Neural cell (in vitro differentiated cells): ENCODE results near the gene C1GALT1.
"Not testable (repeated sequence)": the region's sequence is repeated elsewhere in the genome, so short reads cannot be mapped to it uniquely, and the experiment has no call there.

Source experiments
- CTCF ChIP-seq: fragments of 450-650 bp; IDR thresholded peaks from 2 replicates; pipeline ENCODE4 v1.5.1; 2014; ENCODE audit warnings: antibody characterized with exemption, mild to moderate bottlenecking, moderate library complexity; ENCODE audit not compliant: poor library complexity, severe bottlenecking
- EP300 ChIP-seq: fragments of 450-650 bp; conservative IDR thresholded peaks from 2 replicates; pipeline ENCODE4 v1.6.1; 2014; ENCODE audit warnings: antibody characterized with exemption, mild to moderate bottlenecking, moderate library complexity; ENCODE audit not compliant: poor library complexity, severe bottlenecking
- EZH2 ChIP-seq: fragments of 200-600, 300-800 bp; shearing (Covaris generic), sonication (generic); IDR thresholded peaks from 2 replicates; pipeline ENCODE4 v1.6.1; 2014; ENCODE audit warnings: antibody characterized with exemption, low read length, borderline replicate concordance, mild to moderate bottlenecking; ENCODE audit not compliant: insufficient read depth, poor library complexity, severe bottlenecking
- POLR2AphosphoS5 ChIP-seq: IDR thresholded peaks from 2 replicates; pipeline ENCODE4 v1.6.1; 2012
- SMC3 ChIP-seq: fragments of 450-650 bp; conservative IDR thresholded peaks from 2 replicates; pipeline ENCODE4 v1.6.1; 2014; ENCODE audit warnings: antibody characterized with exemption, mild to moderate bottlenecking, moderate library complexity; ENCODE audit not compliant: poor library complexity

GRCh38 chr7:7135924-7136323 lies 46.4 kb upstream of the C1GALT1 start:
- TF ChIP-seq EP300, CTCF, SMC3, POLR2AphosphoS5, EZH2: not testable (repeated sequence)
